Limb (tissue), 2 donors: ENCODE data around the gene MPP2.
"Not testable (repeated sequence)": the region's sequence is repeated elsewhere in the genome, so short reads cannot be mapped to it uniquely, and the experiment has no call there.

Experiments
- DNase-seq, 2 donors: peaks; one replicate each; pipeline ENCODE4 v3.0.0-alpha.2; 2016; ENCODE audit errors: extremely low spot score in 2 of 2

The MPP2 gene

GRCh38 chr17:43852571-43852970 is 54.8 kb downstream of the MPP2 start:
- no peak for DNase-seq

GRCh38 chr17:43849116-43849515 is 58.2 kb downstream of the MPP2 start:
- no peak for DNase-seq

- no peak for DNase-seq
These were observed 58.7 kb downstream of the MPP2 start for GRCh38 chr17:43848601-43849000.

GRCh38 chr17:43846963-43847371 is 60.4 kb downstream of the MPP2 start, which contains the start of gene CD300LG:
Gene CD300LG (plus strand): TSS chr17:43847176. CDS start chr17:43847217, 41 bp downstream.
- no peak for DNase-seq

DNA sequence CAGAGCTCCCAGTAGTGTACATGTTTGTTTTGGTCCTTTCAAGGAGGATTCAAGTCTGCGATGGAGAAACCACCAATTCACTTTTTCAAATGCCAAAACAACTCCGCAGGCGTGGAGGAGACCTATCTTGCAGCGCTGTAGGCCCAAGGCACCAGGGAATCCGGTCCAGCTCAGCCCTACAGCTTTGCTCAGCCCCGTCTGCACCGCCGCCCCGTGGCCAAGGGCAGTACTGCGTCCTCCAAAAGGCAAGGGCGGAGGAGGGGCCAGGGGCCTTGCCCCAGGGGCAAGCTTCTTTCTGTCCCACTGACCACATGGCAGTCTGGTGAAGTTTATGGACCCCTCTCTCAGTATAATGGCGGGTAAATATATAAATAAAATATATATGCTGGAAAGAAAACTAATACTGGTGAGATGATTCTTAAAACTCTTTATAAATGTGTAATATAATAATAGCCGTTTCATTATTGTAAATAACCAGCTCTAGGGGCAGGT is 61.1 kb downstream of the MPP2 start:
- peak; percentile 60 to 86 for DNase-seq

- DNase-seq, result no peak
These were observed 61.6 kb downstream of the MPP2 start for GRCh38 chr17:43845766-43846165.

DNA sequence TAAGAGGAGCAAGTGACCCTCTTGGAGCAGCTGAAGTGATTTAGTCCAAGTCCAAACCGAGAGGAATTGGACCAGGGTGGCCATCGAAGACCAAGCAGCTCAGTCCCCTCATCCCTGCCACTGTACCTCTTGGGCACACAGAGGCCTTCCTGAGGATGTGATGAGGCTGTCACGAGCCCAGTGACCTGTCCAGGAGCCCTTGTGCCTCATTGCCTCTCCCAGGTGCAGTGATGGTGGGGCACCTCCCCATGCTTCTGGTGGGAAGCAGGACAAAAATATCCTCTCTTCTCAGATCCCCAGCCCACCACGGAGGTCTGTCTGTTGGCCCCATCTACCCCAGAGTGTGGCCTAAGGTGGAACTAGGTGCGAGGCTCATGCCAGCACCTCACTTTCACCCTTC is 63.1 kb downstream of the MPP2 start:
- DNase-seq, result no peak

DNA sequence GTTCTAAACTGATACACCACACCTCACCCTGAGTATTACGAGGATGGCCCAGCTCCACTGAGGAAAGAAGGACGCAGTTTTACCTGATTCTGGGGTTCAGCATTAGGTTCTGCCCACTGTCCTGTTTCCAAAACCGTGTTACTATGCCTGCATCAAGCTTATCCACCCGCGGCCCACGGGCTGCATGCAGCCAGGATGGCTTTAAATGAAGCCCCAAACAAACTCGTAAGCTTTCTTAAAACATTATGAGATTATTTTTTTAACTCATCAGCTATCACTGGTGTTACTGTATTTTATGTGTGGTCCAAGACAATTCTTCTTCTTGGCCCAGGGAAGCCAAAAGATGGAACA is 64.4 kb downstream of the MPP2 start:
- DNase-seq, result no peak

GRCh38 chr17:43842091-43842974 is 65.0 kb downstream of the MPP2 start:
- not testable (repeated sequence) for DNase-seq

DNA sequence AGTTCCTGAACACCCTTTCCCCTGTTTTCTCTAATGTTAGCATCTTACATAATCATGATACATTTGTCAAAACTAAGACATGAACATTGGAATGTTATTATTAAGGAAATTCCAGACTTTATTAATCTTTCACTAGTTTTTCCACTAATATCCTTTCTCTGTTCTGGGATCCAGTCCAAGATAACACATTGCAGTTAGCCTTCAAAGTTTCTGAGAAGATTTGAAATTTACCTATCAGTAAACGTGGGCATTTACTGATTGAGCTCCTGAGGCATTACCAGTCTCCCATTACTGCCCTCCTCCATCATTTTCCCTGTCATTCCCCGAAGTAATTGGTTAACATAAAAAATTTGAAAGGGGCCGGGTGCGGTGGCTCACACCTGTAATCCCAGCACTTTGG is 66.1 kb downstream of the MPP2 start:
- DNase-seq, result no peak

GRCh38 chr17:43840814-43841213 is 66.5 kb downstream of the MPP2 start:
- DNase-seq, result no peak

DNA sequence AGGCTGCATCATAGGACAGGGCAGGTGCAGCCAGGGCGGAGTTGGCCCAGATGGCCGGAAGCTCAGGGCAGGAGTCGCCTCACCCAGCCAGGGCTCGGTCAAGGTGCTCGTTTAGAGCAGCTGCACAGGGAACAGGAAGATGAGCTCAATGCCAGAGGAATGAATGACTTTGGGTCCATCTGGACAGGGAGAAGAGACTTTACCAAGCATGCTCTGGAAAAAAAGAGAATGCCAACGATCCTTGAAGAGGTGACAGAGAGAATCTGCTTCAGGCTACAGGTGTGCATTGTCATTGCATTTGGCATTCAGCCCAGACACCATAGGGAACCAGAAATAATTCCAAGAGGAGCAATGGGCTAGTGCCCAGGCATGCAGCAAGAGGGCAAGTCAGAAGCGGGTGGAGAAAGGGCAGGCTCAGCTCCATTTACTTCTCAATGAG is 67.6 kb downstream of the MPP2 start:
- no peak for DNase-seq

- no peak for DNase-seq
These were observed 73.2 kb downstream of the MPP2 start for GRCh38 chr17:43834106-43834505.

GRCh38 chr17:43832976-43833829 is 74.1 kb downstream of the MPP2 start, which contains the start of gene MPP3:
Gene MPP3 (minus strand): TSS chr17:43833146. CDS start chr17:43831906, 1,240 bp downstream.
- peak; percentile 74 to 84 for DNase-seq

DNA sequence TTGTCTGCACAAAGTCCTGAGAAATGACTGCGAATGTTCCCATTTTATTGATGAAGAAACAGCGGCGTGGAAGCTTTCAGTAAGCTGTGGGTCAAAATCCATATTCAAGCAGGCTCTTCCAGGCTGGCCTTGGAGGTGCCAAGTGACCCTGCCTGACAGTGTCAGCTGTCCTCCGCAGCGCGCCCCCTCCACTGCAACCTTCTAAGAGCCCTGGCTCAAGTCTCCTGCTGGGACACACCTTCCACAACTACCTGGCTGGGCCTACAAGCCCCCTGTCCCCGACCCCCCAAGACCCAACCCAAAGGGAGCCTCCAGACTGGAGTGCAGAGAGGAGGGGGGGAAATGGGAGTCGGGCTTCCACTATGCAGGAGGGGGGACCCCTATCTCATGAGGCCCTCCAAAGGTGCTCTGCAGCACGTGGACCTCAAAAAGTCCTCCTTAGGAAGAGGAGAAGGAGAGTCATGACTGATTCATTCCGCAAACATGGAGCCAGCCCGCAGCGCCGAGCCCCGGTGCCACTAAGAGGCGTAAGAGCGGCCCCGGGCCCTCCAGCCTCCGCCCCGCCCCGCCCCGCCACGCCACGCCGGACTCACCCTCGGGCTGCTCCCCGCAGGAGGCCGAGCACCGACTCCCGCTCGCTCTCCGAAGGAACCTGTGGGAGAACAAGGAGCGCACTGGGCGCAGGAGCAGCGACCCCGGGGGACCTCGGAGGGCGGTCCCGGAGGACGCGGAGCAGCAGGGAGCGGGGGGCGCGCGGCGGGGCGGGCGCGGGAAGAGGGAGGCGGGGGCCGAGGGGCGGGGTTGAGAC is 75.0 kb downstream of the MPP2 start:
- no peak for DNase-seq

- DNase-seq, result no peak
These were observed 75.7 kb downstream of the MPP2 start for GRCh38 chr17:43831633-43832032.

DNA sequence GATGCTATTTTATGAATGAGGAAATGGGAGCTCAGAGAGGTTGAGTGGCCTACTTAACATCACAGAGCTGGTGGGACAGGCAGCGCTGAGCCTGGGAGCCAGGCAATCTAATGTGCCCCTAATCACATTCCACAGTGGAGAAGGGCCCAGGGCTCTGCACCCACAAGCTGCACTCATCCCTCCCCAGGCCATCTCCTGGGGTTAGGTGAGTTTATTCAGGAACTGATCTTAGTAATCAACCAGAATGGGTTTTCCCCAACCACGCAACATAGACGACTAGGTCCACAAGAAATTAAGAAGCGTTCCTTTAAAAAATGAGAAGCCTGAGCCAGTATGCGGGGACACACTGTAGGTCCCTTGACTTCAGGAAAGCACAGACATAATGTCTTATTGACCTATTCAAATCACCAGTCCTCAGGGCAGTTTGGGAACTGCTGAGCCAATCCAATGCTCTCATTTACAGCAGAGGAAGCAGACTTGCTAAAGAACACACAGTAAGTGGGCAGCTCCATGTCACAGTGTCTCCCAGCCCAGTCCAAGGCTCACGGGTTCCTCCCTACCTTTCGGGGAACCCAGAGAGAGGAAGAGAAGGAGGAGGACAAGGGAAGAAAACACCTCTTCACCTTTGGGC is 76.7 kb downstream of the MPP2 start:
- no peak for DNase-seq

- DNase-seq, result no peak
These were observed 77.6 kb downstream of the MPP2 start for GRCh38 chr17:43829738-43830137.

- DNase-seq, result no peak
These were observed 79.7 kb downstream of the MPP2 start for GRCh38 chr17:43827596-43827995.

GRCh38 chr17:43826206-43826605 is 81.1 kb downstream of the MPP2 start:
- DNase-seq, result no peak

DNA sequence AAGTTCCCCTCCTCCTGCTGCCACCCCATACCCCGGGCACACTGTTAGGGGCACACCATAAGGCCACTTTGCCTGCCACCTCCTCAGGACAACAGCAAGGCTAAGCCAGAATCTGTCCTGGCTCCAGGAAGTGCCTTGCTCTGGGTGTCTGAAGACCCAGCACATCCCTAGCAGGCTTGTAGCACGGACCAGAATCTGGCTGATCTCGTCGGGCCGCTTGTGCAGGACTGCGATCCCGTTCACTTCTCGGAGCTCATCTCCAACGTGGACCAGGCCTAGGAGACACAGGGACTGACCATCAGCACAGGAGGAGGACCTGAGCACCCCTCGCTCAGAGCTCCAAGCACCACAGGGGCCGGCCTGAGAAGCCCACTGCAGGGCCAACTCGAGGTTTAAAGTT is 81.8 kb downstream of the MPP2 start:
- no peak for DNase-seq
